ENCODE data around the gene PPM1H.
"Not testable (repeated sequence)": the region's sequence is repeated elsewhere in the genome, so short reads cannot be mapped to it uniquely, and the experiment has no call there.

PPM1H gene

GRCh38 chr12:62908674-62909073, 26.3 kb downstream of the PPM1H start:
- DNase-seq (ENCODE audit: low read depth), result no peak

GRCh38 chr12:62907561-62907960, 27.4 kb downstream of the PPM1H start:
- DNase-seq (ENCODE audit: low read depth), result no peak

GRCh38 chr12:62907078-62907477, 27.9 kb downstream of the PPM1H start:
- no peak for DNase-seq (ENCODE audit: low read depth)

- DNase-seq (ENCODE audit: low read depth), result no peak
Measured at GRCh38 chr12:62903151-62903550, 31.8 kb downstream of the PPM1H start.

GRCh38 chr12:62900686-62901272, 34.2 kb downstream of the PPM1H start:
- no peak for DNase-seq (ENCODE audit: low read depth)

- DNase-seq (ENCODE audit: low read depth), result no peak
Measured at GRCh38 chr12:62899568-62900390, 35.2 kb downstream of the PPM1H start.

GRCh38 chr12:62898526-62898925, 36.4 kb downstream of the PPM1H start:
- no peak for DNase-seq (ENCODE audit: low read depth)

- no peak for DNase-seq (ENCODE audit: low read depth)
Measured at GRCh38 chr12:62895351-62895877, 39.5 kb downstream of the PPM1H start.

- DNase-seq (ENCODE audit: low read depth), result no peak
Measured at GRCh38 chr12:62893276-62893675, 41.7 kb downstream of the PPM1H start.

- no peak for DNase-seq (ENCODE audit: low read depth)
Measured at GRCh38 chr12:62891805-62892549, 43.0 kb downstream of the PPM1H start.

- no peak for DNase-seq (ENCODE audit: low read depth)
Measured at GRCh38 chr12:62888454-62889110, 46.4 kb downstream of the PPM1H start.

GRCh38 chr12:62886796-62887195, 48.2 kb downstream of the PPM1H start:
- no peak for DNase-seq (ENCODE audit: low read depth)

GRCh38 chr12:62885242-62885641, 49.7 kb downstream of the PPM1H start:
- no peak for DNase-seq (ENCODE audit: low read depth)

GRCh38 chr12:62884832-62885231, 50.1 kb downstream of the PPM1H start:
- DNase-seq (ENCODE audit: low read depth), result not testable (repeated sequence)

GRCh38 chr12:62882696-62883095, 52.3 kb downstream of the PPM1H start:
- no peak for DNase-seq (ENCODE audit: low read depth)

- DNase-seq (ENCODE audit: low read depth), result no peak
Measured at GRCh38 chr12:62882140-62882539, 52.8 kb downstream of the PPM1H start.

GRCh38 chr12:62879691-62880090, 55.3 kb downstream of the PPM1H start:
- DNase-seq (ENCODE audit: low read depth), result no peak

GRCh38 chr12:62879228-62879627, 55.7 kb downstream of the PPM1H start:
- DNase-seq (ENCODE audit: low read depth), result not testable (repeated sequence)

GRCh38 chr12:62878211-62878610, 56.7 kb downstream of the PPM1H start:
- DNase-seq (ENCODE audit: low read depth), result no peak

GRCh38 chr12:62876938-62877548, 57.9 kb downstream of the PPM1H start:
- DNase-seq (ENCODE audit: low read depth), result no peak

GRCh38 chr12:62873826-62874448, 61.0 kb downstream of the PPM1H start:
- DNase-seq (ENCODE audit: low read depth), result no peak

Measured in CMK (cell line).